ENCODE results near the gene CAVIN2.

DNA sequence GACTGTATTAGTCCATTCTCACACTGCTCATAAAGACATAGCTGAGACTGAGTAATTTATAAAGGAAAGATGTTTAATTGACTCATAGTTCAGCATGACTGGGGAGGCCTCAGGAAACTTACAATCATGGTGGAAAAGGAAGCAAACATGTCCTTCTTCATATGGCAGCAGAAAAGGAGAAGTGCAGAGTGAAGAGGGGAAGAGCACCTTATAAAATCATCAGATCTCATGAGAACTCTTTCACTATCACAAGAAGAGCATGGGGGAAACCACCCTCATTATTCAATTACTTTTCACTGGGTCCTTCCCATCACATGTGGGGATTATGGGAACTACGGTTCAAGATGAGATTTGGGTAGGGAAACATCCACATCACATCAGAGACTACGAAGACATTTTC, 43.0 kb upstream of the CAVIN2 start:
- TF ChIP-seq, protein P1, sequence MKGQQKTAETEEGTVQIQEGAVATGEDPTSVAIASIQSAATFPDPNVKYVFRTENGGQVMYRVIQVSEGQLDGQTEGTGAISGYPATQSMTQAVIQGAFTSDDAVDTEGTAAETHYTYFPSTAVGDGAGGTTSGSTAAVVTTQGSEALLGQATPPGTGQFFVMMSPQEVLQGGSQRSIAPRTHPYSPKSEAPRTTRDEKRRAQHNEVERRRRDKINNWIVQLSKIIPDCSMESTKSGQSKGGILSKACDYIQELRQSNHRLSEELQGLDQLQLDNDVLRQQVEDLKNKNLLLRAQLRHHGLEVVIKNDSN (CRISPR knock-in tag; IDR thresholded peaks at IDR 0.05), result no peak
- TF ChIP-seq FOXP1 (CRISPR knock-in tag; IDR thresholded peaks at IDR 0.05; ENCODE audit: borderline replicate concordance) (no peak), MXD4 (CRISPR knock-in tag; IDR thresholded peaks at IDR 0.05; ENCODE audit: borderline replicate concordance) (no peak), IRF2 (CRISPR knock-in tag; IDR thresholded peaks at IDR 0.05; ENCODE audit: borderline replicate concordance, low read depth) (no peak)
- TF ChIP-seq, protein P2, sequence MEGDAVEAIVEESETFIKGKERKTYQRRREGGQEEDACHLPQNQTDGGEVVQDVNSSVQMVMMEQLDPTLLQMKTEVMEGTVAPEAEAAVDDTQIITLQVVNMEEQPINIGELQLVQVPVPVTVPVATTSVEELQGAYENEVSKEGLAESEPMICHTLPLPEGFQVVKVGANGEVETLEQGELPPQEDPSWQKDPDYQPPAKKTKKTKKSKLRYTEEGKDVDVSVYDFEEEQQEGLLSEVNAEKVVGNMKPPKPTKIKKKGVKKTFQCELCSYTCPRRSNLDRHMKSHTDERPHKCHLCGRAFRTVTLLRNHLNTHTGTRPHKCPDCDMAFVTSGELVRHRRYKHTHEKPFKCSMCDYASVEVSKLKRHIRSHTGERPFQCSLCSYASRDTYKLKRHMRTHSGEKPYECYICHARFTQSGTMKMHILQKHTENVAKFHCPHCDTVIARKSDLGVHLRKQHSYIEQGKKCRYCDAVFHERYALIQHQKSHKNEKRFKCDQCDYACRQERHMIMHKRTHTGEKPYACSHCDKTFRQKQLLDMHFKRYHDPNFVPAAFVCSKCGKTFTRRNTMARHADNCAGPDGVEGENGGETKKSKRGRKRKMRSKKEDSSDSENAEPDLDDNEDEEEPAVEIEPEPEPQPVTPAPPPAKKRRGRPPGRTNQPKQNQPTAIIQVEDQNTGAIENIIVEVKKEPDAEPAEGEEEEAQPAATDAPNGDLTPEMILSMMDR (IDR thresholded peaks at IDR 0.05), result no peak
- TF ChIP-seq, protein P3, sequence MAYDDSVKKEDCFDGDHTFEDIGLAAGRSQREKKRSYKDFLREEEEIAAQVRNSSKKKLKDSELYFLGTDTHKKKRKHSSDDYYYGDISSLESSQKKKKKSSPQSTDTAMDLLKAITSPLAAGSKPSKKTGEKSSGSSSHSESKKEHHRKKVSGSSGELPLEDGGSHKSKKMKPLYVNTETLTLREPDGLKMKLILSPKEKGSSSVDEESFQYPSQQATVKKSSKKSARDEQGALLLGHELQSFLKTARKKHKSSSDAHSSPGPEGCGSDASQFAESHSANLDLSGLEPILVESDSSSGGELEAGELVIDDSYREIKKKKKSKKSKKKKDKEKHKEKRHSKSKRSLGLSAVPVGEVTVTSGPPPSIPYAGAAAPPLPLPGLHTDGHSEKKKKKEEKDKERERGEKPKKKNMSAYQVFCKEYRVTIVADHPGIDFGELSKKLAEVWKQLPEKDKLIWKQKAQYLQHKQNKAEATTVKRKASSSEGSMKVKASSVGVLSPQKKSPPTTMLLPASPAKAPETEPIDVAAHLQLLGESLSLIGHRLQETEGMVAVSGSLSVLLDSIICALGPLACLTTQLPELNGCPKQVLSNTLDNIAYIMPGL (CRISPR knock-in tag; IDR thresholded peaks at IDR 0.05), result no peak
